MM.1S (cell line): ENCODE measurements around the gene DPPA5.

ENCODE experiments used
- DNase-seq: peaks from one replicate; pipeline ENCODE4 v3.0.0-alpha.2; 2015
- H2AFZ ChIP-seq: fragments of 300-600 bp; sonication (generic); 2 replicates; pipeline ENCODE4 v1.6.0; 2016; ENCODE audit warnings: antibody characterized with exemption, low read length
- H3F3A ChIP-seq: fragments of 300-600 bp; sonication (generic); 2 replicates; pipeline ENCODE4 v1.6.1; 2016; ENCODE audit warnings: mild to moderate bottlenecking, antibody characterized with exemption, low read length, moderate library complexity, mixed read lengths; ENCODE audit not compliant: insufficient read depth
- H3K27ac ChIP-seq: fragments of 300-600 bp; sonication (generic); 2 replicates; pipeline ENCODE4 v1.5.1; 2016; ENCODE audit warnings: mild to moderate bottlenecking, low read length
- H3K27me3 ChIP-seq: fragments of 300-600 bp; sonication (generic); replicated peaks from 2 replicates; pipeline ENCODE4 v1.6.0; 2016; ENCODE audit warnings: low read length; ENCODE audit not compliant: insufficient read depth
- H3K36me3 ChIP-seq: fragments of 300-600 bp; sonication (generic); replicated peaks from 2 replicates; pipeline ENCODE4 v1.6.1; 2016; ENCODE audit warnings: mild to moderate bottlenecking, low read length, mixed read lengths; ENCODE audit not compliant: insufficient read depth
- H3K4me1 ChIP-seq: fragments of 300-600 bp; sonication (generic); 2 replicates; pipeline ENCODE4 v1.6.1; 2016; ENCODE audit warnings: low read length, mixed read lengths
- H3K4me2 ChIP-seq: fragments of 300-600 bp; sonication (generic); 2 replicates; pipeline ENCODE4 v1.6.0; 2016; ENCODE audit warnings: low read depth, low read length
- H3K4me3 ChIP-seq: fragments of 300-600 bp; sonication (generic); 2 replicates; pipeline ENCODE4 v1.5.1; 2016; ENCODE audit warnings: low read length, mixed read lengths
- H3K79me2 ChIP-seq: fragments of 300-600 bp; sonication (generic); 2 replicates; pipeline ENCODE4 v1.6.1; 2016; ENCODE audit warnings: mixed run types, low read length, mixed read lengths
- H3K9ac ChIP-seq: fragments of 300-600 bp; sonication (generic); 2 replicates; pipeline ENCODE4 v1.6.1; 2016; ENCODE audit warnings: low read length, mixed read lengths
- H3K9me2 ChIP-seq: fragments of 300-600 bp; sonication (generic); replicated peaks from 2 replicates; pipeline ENCODE4 v1.6.1; 2016; ENCODE audit warnings: mild to moderate bottlenecking, low read length, mixed read lengths; ENCODE audit not compliant: insufficient read depth
- H3K9me3 ChIP-seq: fragments of 300-600 bp; sonication (generic); replicated peaks from 2 replicates; pipeline ENCODE4 v1.6.1; 2016; ENCODE audit warnings: mild to moderate bottlenecking, low read length, mixed read lengths; ENCODE audit not compliant: insufficient read depth
- H4K20me1 ChIP-seq: fragments of 300-600 bp; sonication (generic); 2 replicates; pipeline ENCODE4 v1.6.1; 2016; ENCODE audit warnings: mild to moderate bottlenecking, low read length, moderate library complexity, mixed read lengths; ENCODE audit not compliant: insufficient read depth
- EZH2 ChIP-seq: fragments of 300-600 bp; sonication (generic); optimal IDR thresholded peaks from 2 replicates; pipeline ENCODE3; 2017; ENCODE audit warnings: low read depth, mild to moderate bottlenecking, antibody characterized with exemption, low read length, mixed read lengths
- EZH2phosphoT487 ChIP-seq: fragments of 300-600 bp; sonication (generic); IDR thresholded peaks from 2 replicates; pipeline ENCODE4 v1.6.1; 2018; ENCODE audit warnings: antibody characterized with exemption, low read length
- TF ChIP-seq, protein P1 (sequence below): fragments of 300-600 bp; sonication (generic); IDR thresholded peaks from 2 replicates; pipeline ENCODE4 v1.5.1; 2016; ENCODE audit warnings: antibody characterized with exemption, low read length, mixed read lengths

The DPPA5 gene

DNA sequence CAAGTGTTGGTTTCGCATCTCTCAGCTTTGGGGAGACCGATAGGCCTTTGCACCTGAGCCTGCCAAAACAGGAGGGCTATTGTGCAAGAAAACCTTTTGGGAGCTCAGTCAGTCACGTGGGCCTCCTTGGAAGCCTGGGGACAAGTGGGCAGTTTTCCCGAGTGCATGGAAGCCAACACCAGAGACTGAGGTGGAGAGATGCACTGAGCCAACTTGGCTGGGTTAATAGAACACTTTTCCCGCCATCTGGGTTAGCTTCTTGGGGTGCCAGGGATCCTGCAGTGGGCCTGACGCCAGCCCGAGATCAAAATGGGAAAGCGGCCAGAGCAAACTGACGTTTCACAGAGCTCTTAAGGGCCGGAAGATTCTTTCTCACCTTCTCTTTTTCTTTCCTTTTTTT lies 18.4 kb upstream of the DPPA5 start:
- Histone ChIP-seq H3F3A (no peaks in the 10 kb centered on the region), H3K36me3 (no peaks in the 10 kb centered on the region), H3K9me3 (no peaks in the 10 kb centered on the region), H2AFZ (no peak overlapping the region), H4K20me1 (no peaks in the 10 kb centered on the region), H3K4me1 (no peaks in the 10 kb centered on the region), H3K27ac (no peak overlapping the region), H3K9me2 (no peaks in the 10 kb centered on the region), H3K79me2 (no peaks in the 10 kb centered on the region), H3K4me3 (no peak overlapping the region), H3K27me3 (no peaks in the 10 kb centered on the region), H3K9ac (no peak overlapping the region), H3K4me2 (no peak overlapping the region)
- no peak for DNase-seq
- TF ChIP-seq EZH2phosphoT487, result no peak

DNA sequence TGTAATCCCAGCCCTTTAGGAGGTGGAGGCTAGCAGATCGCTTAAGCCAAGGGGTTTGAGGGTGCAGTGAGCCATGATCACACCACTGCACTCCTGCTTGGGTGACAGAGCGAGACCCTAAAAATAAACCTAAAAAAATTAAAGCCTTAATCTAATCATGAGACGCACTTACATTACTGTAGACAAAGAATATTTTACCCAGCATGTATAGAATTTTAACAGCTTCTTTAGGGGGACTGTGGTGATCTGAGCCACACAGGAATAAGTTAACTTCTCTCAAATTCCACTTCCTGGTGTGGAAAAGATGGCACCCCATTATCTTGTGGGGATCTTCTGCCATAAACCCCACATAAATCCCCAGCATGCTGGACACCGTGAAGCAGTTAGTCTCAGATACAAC lies 17.9 kb upstream of the DPPA5 start:
- Histone ChIP-seq H3K9me2 (no peaks in the 10 kb centered on the region), H3K36me3 (no peaks in the 10 kb centered on the region), H4K20me1 (no peaks in the 10 kb centered on the region), H2AFZ (no peak overlapping the region), H3F3A (no peaks in the 10 kb centered on the region), H3K9me3 (no peaks in the 10 kb centered on the region), H3K27me3 (no peaks in the 10 kb centered on the region), H3K9ac (no peak overlapping the region), H3K79me2 (no peaks in the 10 kb centered on the region), H3K4me1 (no peaks in the 10 kb centered on the region), H3K27ac (no peak overlapping the region), H3K4me2 (no peak overlapping the region), H3K4me3 (no peak overlapping the region)
- TF ChIP-seq EZH2, result no peak
- no peak for TF ChIP-seq EZH2phosphoT487
- TF ChIP-seq, protein P1, sequence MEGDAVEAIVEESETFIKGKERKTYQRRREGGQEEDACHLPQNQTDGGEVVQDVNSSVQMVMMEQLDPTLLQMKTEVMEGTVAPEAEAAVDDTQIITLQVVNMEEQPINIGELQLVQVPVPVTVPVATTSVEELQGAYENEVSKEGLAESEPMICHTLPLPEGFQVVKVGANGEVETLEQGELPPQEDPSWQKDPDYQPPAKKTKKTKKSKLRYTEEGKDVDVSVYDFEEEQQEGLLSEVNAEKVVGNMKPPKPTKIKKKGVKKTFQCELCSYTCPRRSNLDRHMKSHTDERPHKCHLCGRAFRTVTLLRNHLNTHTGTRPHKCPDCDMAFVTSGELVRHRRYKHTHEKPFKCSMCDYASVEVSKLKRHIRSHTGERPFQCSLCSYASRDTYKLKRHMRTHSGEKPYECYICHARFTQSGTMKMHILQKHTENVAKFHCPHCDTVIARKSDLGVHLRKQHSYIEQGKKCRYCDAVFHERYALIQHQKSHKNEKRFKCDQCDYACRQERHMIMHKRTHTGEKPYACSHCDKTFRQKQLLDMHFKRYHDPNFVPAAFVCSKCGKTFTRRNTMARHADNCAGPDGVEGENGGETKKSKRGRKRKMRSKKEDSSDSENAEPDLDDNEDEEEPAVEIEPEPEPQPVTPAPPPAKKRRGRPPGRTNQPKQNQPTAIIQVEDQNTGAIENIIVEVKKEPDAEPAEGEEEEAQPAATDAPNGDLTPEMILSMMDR, result no peak
- DNase-seq, result no peak

DNA sequence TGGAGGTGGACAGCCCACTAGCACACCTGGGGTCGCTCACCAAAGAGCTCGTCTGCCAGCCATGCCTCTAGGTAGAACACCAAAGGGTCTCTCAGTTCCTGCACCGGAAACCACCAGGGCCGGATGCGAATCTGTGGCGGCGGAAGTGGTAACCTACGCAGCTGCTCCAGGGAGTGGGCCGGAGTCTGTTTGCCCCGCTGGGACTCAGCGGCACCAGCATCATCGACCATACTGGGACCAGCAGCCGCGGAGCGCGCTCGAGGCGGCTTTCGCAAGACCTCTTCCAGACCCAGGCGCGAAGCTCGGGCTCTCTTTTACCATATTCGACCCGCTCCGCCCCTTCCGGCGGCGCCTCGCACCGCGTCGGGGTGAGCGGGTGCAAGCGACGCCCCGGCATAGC lies 15.5 kb upstream of the DPPA5 start, which contains the start of gene OOEP:
Gene OOEP (minus strand): TSS at position 335 of the 400 bp plus-strand sequence. CDS start 105 bp downstream, at position 230.
- H4K20me1 ChIP-seq, result no peaks in the 10 kb centered on the region
- H3K4me2 ChIP-seq, result no peak within 1 kb of the TSS
- no peaks in the 10 kb centered on the region for H3K36me3 ChIP-seq
- H3K27ac ChIP-seq, result no peak within 1 kb of the TSS
- DNase-seq, result no peak
- no peaks in the 10 kb centered on the region for H3K9me3 ChIP-seq
- no peak for TF ChIP-seq EZH2
- TF ChIP-seq EZH2phosphoT487, result no peak
- TF ChIP-seq, protein P1, result no peak
- no peaks in the 10 kb centered on the region for H3K9me2 ChIP-seq
- no peak within 1 kb of the TSS for H3K9ac ChIP-seq
- no peaks in the 10 kb centered on the region for H3F3A ChIP-seq
- no peaks in the 10 kb centered on the region for H3K27me3 ChIP-seq
- no peak within 1 kb of the TSS for H2AFZ ChIP-seq
- H3K4me3 ChIP-seq, result no peak within 1 kb of the TSS
- H3K4me1 ChIP-seq, result no peaks in the 10 kb centered on the region
- H3K79me2 ChIP-seq, result no peaks in the 10 kb centered on the region

DNA sequence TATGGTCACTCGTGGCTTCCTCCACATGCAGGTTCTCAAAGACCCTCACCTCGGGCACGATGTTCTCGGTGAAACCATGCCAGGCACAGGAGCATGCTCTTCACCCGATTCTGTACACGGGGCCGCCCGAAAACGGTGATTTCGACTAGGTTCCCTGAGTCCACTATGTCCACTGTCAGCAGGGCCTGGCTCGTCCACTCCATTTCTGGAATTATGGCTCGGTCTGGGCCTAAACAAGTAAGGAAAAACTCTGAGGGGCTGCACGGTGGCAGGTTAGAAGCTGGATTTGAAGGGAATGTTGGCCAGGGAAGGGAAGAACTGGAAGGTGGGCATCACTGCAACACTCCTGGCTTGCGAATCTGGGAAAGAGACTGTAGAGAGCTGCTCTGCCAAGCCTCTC lies 15.1 kb upstream of the DPPA5 start:
- H3K9me3 ChIP-seq, result no peaks in the 10 kb centered on the region
- TF ChIP-seq EZH2phosphoT487 (no peak), EZH2 (no peak)
- TF ChIP-seq, protein P1, result no peak
- no peaks in the 10 kb centered on the region for H3K27me3 ChIP-seq
- no peaks in the 10 kb centered on the region for H3K79me2 ChIP-seq
- no peak overlapping the region for H3K4me2 ChIP-seq
- no peak overlapping the region for H3K27ac ChIP-seq
- no peaks in the 10 kb centered on the region for H3K9me2 ChIP-seq
- no peaks in the 10 kb centered on the region for H3K36me3 ChIP-seq
- DNase-seq, result no peak
- no peaks in the 10 kb centered on the region for H3K4me1 ChIP-seq
- no peaks in the 10 kb centered on the region for H4K20me1 ChIP-seq
- H3K9ac ChIP-seq, result no peak overlapping the region
- H3F3A ChIP-seq, result no peaks in the 10 kb centered on the region
- no peak overlapping the region for H2AFZ ChIP-seq
- H3K4me3 ChIP-seq, result no peak overlapping the region
